Measurements from ENCODE around the gene VPS54.

DNA sequence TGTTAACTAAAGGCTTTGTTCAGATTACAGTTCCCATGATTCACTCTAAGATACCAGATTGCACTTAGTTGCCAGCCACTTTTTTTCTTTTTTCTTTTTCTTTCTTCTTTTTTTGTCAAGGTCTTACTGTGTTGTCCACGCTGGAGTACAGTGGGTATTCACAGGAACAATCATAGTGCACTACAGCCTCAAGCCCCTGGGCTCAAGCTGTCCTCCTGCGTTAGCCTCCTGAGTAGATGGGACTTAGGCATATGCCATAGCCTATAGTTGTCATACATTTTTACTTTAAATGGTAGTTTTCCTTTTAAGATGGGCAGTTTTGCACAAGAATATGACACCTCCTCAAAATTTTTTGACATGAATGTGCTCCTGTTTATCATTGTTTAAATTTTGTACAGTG is 175.4 kb downstream of the VPS54 start:
- TF ChIP-seq, protein P1, sequence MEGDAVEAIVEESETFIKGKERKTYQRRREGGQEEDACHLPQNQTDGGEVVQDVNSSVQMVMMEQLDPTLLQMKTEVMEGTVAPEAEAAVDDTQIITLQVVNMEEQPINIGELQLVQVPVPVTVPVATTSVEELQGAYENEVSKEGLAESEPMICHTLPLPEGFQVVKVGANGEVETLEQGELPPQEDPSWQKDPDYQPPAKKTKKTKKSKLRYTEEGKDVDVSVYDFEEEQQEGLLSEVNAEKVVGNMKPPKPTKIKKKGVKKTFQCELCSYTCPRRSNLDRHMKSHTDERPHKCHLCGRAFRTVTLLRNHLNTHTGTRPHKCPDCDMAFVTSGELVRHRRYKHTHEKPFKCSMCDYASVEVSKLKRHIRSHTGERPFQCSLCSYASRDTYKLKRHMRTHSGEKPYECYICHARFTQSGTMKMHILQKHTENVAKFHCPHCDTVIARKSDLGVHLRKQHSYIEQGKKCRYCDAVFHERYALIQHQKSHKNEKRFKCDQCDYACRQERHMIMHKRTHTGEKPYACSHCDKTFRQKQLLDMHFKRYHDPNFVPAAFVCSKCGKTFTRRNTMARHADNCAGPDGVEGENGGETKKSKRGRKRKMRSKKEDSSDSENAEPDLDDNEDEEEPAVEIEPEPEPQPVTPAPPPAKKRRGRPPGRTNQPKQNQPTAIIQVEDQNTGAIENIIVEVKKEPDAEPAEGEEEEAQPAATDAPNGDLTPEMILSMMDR (IDR thresholded peaks at IDR 0.05) = no peak
- TF ChIP-seq EP300 (IDR thresholded peaks at IDR 0.05) (no peak), POLR2AphosphoS5 (IDR thresholded peaks at IDR 0.05) (no peak)

Measured in esophagus muscularis mucosa (tissue), 4 donors.